GM10248 (cell line): Measurements from ENCODE around the gene BPIFB2.
"Not testable (repeated sequence)": the region's sequence is repeated elsewhere in the genome, so short reads cannot be mapped to it uniquely, and the experiment has no call there.

Experiments used
- CTCF ChIA-PET: fragments of 300-600 bp; sonication (Branson Sonifier 250); formaldehyde crosslinking; extraction: SDS; loops from one replicate; lab custom pipeline; 2021; ENCODE audit warnings: antibody characterized with exemption; lab: Yijun Ruan, JAX
- POLR2A ChIA-PET: fragments of 350-650 bp; sonication (Branson Sonifier 250); formaldehyde crosslinking; extraction: SDS; loops from one replicate; lab custom pipeline; 2020; ENCODE audit warnings: antibody characterized with exemption; lab: Yijun Ruan, JAX
- DNase-seq: peaks from one replicate; pipeline ENCODE4 v3.0.0; 2012; ENCODE audit errors: extremely low spot score
- TF ChIP-seq, protein P1 (sequence below): IDR thresholded peaks from 2 replicates; pipeline ENCODE4 v1.5.1; 2012; ENCODE audit warnings: mild to moderate bottlenecking, low read depth; ENCODE audit errors: extremely low read depth, missing control alignments, control extremely low read depth

Gene BPIFB2

DNA sequence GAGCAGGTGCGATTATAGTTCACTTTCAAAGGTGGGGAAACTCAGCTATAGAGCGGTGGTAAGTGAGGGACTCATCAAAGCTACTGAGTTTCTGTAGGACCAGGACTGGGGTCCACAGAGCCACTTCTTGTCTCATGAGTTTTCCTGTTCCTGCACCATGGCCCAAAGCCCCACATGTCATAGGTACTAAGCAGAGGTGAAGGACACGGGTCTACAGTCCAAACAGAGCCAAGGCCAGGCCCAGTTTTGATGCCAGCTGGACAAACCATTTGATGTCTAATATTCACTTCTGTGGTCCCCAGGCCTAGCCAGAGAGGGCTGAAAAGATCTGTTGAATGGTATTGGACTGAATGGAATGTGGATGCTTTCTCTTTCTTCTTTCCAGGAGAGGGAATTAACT lies 34.9 kb downstream of the BPIFB2 start:
- CTCF ChIA-PET = interaction anchor here (1.7 kb wide), 1 partner anchor 13 kb away, joined by 3 read pairs; no protein-coding TSS in a partner anchor
- POLR2A ChIA-PET = no interaction called here
- TF ChIP-seq, protein P1, sequence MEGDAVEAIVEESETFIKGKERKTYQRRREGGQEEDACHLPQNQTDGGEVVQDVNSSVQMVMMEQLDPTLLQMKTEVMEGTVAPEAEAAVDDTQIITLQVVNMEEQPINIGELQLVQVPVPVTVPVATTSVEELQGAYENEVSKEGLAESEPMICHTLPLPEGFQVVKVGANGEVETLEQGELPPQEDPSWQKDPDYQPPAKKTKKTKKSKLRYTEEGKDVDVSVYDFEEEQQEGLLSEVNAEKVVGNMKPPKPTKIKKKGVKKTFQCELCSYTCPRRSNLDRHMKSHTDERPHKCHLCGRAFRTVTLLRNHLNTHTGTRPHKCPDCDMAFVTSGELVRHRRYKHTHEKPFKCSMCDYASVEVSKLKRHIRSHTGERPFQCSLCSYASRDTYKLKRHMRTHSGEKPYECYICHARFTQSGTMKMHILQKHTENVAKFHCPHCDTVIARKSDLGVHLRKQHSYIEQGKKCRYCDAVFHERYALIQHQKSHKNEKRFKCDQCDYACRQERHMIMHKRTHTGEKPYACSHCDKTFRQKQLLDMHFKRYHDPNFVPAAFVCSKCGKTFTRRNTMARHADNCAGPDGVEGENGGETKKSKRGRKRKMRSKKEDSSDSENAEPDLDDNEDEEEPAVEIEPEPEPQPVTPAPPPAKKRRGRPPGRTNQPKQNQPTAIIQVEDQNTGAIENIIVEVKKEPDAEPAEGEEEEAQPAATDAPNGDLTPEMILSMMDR = no peak
- no peak for DNase-seq

DNA sequence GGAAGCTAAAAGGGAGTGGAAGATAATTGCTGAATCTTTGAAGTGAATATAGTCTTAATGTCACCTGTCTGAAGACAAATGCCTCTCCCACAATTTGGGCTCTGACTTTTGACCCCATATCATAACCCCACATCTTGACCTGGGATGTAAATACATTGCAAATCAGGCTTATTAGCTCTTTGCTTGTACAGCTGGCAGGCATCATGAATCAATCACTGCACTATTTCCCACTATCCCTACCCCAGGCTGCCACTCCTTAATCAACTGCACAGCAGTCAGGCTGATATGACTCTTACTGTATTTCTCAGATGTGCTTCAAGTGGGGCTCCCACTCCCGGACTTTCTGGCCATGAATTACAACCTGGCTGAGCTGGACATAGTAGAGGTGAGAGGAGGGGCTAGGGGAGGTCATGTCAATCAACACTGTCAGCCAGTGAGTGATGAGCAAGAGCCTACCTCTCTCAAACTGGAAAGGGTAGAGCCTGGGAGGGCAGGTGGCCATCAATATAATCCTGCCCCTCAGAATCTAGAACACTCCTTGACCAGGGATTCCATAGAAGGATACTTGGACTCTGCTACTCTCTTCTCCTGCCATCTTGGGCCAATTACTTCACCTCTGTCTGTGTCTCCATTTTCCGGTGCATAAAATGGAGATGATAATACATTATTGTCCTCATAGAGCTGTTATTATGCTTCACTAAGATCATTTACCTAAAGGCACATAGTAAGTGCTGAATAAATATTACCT lies 35.7 kb downstream of the BPIFB2 start:
- CTCF ChIA-PET = no interaction called here
- DNase-seq = no peak
- TF ChIP-seq, protein P1 = no peak
- POLR2A ChIA-PET = no interaction called here

DNA sequence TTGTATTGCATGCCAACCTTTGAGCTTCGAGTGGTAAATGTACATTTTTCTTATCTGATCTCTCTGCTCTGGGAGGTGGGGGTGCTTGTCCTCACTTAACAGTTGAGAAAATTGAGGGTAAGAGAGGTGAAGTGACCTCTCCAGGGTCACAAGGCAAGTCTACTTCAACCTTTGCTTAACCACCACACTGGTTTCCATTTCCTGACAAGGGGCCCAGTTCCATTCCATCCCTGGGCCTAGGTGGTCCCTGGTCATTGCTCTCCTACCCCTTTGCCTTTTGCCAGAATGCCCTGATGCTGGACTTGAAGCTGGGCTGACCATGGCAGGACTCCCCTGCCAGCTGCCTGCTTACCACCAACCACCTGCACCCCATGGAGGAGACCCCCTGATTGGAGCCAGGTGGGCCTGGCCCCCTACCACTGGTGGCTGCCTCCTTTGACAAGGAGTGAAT lies 36.3 kb downstream of the BPIFB2 start:
- POLR2A ChIA-PET = no interaction called here
- TF ChIP-seq, protein P1 = no peak
- CTCF ChIA-PET = no interaction called here
- DNase-seq = no peak

DNA sequence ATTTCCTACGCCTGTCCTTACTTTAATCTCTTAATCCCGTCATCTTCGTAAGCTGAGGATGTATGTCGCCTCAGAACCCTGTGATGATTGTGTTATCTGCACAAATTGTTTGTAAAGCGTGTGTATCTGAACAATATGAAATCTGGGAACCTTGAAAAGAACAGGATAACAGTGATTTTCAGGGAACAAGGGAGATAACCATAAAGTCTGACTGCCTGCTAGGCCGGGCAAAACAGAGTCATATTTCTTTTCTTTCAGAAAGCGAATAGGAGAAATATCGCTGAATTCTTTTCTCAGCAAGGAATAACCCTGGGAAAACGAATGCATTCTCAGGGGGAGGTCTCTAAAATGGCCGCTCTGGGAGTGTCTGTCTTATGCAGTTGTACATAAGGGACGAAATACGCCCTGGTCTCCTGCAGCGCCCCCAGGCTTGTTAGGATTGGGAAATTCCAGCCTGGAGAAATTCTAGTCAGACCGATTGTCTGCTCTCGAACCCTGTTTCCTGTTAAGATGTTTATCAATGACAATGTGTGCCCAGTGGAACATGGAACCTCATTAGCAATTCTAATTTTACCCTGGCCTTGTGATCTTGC lies 37.7 kb downstream of the BPIFB2 start:
- POLR2A ChIA-PET, DNase-seq, CTCF ChIA-PET: not testable (repeated sequence)

- TF ChIP-seq, protein P1 = no peak
- POLR2A ChIA-PET = no interaction called here
- no peak for DNase-seq
- CTCF ChIA-PET = no interaction called here
Observed at GRCh38 chr20:33046412-33046811, 38.9 kb downstream of the BPIFB2 start.

- DNase-seq = no peak
- CTCF ChIA-PET = no interaction called here
- TF ChIP-seq, protein P1 = no peak
- POLR2A ChIA-PET = no interaction called here
Observed at GRCh38 chr20:33051333-33051732, 43.8 kb downstream of the BPIFB2 start.
